ENCODE results near the gene AMOTL2.

Gene AMOTL2

DNA sequence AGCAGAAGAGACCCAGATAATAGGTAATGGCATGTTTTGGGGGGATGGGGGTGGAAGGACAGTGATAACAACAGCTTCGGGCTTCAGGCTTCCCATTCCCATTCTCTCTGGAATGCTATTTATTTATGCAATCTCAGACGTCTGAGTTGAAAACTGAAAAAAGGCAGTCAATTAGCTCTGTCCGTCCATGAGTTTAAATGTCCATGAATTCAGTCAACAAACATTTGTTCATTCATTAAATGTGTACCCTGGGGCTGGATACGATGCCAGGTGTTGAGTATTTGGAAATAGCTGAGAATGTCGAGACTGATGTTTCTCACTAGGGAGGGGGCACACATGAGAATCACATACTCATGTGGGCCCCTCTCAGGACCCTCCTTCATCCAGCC, 42.4 kb downstream of the AMOTL2 start:
- DNase-seq, result no peak

DNA sequence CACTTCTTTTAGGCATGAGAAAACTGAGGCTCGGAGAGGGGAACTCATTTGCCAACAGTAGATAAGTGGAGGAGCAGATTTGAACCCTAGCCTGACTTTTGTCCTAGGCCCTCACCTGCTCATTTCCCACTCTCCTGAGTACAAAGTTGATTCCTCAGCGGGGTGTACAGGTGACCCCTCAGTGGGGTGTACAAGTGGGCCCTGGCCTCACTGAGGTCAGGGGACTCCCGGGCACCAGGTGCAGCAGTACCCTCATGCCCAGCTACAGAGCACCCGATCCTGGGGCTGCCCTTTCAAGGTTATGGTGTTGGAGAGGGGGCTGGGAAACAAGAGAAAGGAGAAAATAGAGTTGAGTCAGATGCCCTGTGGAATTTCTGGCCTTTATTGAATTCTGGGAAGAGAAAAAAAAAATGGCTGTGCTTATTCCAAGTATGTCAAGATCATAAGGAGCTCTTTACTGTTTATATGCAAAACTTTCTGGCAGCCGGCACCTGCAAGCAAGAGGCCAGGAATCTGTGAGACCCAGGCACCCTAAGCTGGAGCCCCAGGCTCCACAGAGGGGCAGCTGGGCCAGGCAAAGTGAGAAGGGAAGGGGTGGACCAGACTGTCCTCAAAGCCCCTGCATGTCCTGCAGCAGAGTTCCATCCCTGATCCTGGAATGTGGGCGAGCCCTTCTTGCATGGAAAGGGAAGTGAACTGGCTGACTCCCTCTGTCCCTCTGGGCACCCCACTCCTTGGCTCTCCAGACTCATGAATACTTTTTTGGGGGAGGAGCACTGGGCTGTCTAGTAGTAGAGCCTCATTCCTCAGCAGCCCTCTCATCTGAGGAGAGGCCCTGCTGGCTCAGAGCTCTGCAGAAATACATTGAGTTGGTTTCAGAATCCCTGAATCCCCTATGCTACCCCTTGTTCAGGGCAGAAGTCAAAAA, 43.1 kb downstream of the AMOTL2 start:
- peak; percentile 47 for DNase-seq

DNA sequence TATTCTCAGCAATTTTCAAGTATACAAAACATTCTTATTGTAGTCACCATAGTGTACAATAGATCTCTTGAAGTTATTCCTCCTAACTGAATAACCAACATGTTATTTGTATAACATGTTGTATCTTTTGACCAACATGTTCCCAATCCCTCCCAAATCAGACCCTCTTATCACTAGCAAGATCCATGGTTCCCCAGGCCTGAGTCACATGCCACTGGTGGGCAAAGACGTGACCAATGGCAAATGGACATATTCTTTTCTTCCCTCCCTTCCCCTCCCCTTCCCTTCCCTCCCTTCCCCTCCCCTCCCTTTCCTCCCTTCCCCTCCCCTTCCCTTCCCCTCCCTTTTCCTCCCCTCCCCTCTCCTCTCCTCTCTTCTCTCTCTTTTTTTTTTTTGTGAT, 45.4 kb downstream of the AMOTL2 start:
- no peak for DNase-seq

DNA sequence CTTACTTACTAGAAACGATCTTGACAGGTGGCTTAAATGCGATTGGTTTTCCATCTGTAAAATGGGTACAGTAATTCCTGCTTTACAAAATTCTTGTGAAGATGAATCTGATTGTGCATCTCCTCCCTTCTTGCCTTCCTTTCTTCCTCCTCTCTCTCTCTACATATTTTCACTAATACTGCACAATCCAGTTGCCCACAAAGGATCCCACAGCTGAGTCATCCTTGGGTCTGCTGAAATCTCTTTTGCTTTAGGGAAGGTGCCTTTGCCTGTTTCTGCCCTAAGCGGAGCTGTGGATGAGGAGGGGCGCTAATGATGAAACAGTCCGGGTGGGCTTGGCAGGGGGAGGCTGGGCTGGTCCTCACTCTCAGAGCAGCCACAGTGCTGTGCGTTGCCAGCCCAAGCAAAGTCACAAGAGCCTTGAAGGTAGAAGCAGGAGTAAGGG, 46.1 kb downstream of the AMOTL2 start:
- DNase-seq, result peak; percentile 51

DNA sequence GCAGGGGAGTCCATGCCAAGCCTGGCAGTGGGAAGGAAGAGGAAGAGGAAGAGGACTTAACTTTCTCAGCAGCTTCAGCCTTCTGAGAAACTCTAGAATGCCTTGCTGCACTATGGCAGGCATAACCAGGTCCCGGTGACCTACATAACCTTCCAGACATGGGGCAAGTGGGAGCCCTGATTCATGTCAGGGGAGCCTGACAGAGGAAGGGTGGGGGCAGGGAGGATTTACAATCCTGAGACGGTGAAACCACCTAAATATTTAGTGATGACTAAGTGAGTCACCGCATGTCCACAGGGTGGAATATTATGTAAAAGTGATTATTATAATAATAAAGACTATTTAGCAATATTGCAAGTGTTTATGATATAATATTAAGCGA, 46.7 kb downstream of the AMOTL2 start:
- peak; percentile 36 for DNase-seq

DNA sequence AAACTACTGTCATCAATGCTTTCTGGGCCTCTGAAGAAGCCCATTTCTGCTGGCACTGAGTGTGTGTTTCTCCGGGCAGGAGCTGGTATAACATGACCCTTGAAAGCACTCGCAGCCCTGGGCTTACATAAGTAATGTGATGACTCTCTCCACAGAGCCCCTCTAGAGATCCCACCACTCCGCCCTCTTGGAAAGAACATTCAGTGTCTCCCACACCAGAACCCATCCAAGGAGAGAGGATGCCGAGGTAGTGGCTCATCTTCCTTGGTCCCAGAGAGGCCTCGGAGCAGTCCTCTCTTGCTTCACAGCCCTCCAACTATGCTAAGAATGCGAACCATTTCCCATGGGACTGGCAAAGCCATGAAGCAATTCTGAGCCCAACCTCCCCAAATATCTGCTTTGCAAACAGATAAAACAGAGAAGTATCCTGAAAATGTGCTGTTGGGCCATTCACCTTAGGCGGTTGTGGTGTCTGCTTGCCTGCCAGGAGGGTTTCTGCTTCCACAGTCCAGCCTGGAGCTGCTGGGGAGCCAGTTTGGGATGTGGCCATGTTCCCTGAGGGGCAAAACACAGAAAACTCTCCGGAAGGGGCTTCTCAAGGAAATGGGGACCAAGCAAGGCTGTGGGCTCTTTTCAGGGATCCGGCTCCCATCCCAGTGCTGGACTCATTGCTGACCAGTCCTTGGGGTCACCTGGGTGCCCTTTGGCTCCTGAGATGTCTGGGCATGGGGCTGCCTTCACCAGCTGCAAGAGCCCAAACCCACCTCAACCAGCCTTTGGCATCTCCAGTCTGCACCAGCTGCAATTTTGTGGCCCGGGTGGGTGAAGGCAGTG, 47.3 kb downstream of the AMOTL2 start:
- DNase-seq, result peak; percentile 28

DNA sequence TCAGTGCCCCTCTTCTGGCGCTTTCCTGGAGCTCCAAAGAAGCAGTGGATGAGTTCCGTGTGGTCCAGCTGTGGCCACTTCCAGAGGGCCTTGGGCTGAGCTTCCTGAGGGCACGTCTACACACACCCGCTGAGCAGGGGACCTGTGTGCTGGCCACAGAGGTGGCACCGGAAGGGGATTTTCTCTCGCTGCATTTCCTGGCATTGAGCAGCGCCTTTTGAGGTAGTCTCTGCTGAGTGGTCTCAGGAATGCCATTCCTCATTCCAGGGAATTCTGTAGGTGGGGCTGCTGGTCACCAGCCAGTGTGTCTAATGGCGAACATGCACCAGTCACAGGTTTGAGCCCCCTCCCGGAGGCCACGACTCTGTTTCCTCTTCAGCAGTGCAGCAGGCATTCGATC, 48.1 kb downstream of the AMOTL2 start:
- peak; percentile 33 for DNase-seq

DNA sequence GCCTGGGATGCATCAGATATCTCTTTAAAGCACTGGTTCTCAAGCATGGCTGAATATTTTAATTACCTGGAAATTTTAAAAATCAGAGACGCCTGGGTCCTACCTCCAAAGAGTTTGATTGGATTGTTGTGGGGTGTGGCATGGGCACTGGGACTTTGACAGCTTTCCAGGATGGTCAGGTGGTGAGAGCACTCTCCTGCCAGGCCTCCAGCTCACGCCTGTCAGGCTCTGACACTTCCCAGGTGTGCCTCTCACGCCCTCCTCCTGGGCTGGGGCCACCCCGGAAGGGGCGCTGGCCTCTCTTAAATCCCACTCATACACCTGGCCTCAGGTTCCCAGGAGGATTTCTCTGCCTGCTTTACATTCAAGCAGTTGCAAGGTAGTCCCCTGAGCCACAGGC, 48.5 kb downstream of the AMOTL2 start:
- peak; percentile 36 for DNase-seq

DNA sequence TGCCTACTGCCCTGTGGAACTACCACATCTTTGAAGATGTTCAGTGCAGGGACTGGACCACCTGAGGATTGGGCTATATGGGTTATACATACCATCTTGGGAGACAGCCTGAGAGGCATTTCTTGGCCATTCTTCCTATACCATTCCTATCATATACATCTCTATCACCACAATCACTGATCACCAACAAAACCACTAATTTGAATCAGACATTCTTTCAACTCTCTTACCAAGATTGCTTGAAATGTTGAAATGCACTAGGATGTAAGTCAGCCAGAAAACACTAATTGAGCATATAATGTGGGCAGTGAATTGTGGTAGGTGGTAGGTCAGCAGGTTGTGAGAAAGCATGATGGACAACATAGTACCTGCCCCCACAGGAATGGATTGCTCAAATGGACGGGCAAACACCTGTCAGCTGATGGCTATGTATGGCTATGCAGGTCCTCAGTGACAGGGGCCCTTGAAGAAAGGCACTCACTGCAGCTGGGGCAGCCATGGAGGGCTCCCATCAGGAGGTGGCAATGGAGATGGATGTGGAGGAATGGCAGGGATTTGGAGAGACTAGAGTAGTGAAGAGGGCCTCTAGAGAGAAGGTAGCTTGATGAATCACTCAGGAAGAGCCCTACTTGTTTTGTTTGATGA, 49.1 kb downstream of the AMOTL2 start:
- DNase-seq, result peak; percentile 44

DNA sequence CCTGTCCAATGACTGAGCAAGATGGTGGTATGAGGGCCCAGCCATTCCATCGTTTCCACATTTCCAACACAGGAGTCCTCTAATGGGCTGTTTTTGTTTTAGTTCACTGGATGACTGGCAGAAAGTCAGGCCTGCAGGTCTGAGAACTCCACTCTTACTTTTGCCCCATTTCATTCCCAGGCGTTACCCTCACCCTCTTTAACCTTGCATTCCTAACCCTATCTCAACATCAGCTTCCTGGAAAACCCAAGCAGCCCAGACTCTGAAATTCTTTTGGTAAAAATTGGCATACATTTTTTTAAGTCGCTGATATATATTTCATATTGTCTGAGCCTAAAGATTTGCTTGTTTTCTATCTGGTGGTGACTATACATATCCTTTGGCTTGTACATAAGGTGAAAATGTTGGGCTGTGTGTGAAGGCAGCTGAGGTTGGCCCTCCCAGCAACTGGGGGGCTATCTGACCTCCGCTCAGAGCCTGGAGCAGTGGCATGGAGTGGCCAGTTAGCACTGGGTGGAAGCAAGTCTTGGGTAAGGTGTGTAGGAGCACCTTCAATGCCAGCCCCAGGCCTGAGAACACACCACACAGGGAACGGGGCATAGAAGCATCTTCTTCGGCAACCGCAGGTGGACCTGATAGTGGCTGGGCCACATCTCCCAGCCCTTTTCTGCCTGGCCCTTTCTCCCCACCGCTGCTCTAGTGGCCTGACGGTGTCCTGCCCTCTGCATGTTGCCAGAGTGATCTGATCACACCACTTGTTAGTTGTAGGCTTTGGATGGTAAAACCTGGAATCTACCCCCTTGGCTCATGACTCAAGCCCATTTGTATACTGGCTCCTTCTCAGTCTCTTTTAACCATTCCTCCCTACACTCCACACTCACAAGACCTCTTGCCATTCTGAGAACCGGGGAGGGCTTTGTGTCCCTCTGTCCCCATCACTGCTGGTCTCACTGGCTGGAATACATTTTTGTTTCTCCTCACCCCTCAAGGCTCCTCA, 50.0 kb downstream of the AMOTL2 start:
- DNase-seq, result peak; percentile 39

DNA sequence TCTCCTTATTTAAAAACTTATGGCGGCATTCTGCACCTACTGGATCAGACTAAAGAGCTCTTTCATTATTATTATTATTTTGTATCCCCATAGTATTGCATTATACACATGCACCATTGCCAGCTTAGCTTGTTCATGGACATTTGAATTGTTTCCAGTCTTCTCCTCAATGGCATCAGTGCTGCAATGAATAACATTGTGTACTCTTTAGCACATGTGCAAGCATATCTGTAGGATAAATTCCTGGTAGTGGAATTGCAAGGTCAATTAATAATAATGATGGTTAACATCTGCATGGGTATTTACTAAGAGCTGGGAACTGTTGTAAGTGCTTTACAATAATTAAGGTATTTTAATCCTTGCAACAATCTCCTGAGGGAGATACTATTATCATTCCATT, 52.0 kb downstream of the AMOTL2 start:
- DNase-seq, result no peak

DNA sequence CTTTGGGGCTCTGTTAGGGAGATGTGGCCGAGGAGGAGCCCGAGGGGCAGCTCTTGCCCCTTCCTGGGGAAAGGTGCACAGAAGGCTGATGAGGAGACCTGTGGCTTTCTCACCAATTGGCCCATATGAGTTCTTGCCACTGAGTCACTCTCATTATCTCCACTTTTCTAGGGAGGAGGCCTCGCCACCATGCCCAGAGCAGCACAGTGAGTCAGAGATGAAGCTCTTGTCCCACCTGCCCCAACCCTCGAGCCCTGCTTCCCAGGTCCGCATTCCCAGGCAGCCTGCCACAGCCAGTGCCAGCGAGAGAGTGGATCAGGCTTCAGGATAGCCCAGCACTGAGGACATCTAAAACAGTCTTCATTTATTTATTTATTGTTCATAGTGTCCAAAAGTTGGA, 53.5 kb downstream of the AMOTL2 start:
- DNase-seq, result no peak

DNA sequence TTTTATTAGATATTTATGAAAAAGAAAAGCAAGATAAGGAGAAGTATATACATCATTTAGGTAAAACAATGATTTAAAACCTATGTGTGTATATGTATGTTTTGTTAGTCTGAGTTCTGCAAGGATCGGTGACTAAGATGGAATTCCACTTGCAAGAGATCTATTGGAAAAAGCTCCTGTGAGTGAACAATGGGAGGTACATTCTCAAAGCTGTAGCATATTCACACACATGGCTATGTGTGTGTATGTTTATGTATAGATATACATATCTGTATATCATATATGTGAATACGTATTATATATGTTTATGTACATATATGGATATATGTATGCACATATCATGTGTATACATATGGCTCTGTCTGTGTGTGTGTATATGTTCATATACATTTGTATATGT, 54.3 kb downstream of the AMOTL2 start:
- no peak for DNase-seq

DNA sequence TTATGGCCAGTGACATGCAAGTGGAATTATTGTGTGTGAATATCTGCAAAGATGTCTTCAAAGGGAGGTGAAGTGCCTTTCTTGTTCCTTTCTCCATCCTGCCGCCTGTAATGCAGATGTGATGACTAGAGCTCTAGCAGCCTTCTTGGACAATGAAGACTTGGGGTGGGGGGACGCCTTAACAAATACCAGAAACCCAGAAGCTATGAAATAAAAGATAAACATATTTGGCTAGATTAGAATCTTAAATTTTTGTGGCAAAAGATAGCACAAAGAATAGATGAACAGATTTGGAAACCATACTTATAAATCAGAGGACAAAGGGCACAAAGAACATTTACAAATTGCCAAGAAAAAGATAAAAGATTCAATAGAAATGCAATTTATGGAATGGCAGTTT, 56.1 kb downstream of the AMOTL2 start:
- DNase-seq, result no peak

DNA sequence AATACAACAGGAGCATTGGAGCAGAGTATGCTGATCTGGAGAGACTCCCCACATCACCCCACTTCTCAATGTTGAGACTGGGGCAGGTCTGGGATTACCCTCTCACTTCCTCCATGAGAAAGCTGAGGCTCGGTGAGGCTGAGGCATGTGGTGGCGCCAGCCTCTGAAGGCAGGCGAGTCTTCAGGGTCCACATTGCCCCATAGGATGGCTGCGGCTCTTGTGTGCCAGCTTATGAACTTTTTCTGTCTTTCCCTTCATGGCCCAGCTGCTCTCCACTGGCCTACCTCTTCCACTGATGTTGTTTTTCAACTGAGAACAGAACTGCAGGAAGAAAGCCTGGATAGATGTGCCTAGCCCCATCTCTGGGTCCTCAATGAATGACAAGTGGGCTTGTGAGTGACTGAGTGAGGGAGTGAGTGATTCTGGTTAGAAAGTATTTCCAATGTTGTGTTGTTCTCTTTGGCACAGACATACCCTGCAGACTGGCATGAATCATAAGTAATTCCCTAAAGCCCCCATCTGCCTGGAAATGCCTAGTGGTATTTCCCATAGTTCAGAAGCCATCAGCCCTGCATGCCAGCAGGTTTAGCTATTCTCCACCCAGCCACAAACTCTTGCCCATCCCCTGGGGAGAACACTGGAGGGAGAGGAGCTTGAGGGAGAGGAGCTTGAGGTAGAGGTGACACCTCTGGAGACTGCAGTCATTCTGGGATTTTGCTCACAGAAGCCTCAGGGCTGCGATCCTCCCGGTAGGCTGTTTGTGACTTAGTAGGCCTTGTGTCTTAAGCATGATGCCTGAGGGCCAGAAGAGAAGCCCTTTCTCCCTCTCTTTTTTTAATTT, 56.9 kb downstream of the AMOTL2 start:
- no peak for DNase-seq

DNA sequence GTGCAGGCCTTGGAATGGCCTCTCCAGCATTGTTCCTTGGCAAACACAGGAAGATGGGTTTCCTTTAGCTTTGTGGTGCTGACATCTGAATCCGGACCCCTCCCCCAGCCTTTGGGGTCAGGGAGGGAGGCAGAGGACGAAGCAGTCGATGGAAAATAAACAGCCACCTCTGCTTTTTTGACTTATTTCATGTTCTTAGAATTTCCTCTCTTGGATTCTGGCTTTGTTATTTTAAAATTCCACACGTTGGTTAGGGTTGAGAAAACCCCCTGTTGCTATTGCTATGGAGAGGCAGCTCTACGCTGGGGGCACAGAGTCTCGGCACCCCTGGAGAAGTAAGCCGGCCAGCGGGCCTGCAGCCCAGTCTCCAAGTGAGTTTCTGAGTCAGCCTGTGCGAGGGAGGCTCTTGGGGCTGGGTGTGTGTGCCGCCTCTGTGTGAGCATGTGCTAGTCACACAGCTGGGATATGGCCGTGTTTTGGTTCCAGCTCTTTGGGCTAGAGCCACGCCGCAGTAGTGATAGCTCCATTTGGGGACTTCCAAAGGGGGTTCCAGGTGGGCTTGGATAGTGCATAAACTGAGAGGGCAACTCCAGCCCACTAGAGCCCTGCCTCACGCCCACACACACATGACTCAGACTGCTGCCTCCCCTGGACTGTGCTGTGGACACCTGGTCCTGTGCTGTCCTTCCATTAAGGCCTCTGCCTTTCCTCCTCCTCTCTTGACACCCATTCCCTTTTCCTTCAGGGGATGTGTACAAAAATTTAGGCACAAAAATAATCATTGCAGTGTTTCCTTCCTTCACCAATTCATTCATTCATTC, 58.8 kb downstream of the AMOTL2 start:
- no peak for DNase-seq

DNA sequence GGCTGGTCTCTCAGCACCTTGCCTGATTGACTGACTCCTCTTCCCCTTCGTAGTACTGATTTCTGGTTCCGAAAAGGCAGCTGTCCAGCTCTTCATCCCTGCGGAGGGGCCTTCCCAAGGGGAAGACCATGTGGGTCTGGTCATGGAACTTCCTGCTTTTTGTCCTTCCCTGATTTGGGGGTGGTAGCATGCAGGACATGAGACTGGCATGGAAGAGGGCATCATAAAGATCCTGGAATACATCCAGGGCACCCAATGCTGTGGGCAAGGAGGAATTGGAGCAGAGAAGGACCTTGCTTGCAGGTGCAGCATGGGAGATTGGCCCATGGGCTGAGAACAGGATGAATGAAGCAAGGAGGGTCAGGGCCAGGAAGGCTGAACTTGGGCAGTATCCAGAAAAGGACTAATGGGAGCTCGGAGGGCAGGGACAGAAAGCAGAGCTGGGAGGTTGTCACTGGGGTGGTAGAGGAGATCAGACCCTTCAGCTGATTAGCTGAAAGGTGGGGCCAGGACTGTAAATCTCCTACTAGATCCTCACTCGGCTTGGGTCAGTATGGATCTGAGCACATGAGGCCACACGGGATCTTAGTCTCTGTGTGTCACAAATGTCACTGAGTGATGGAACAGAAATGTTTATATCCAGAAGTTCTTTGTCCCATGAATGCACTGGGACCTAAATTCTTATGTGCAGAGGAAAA, 59.5 kb downstream of the AMOTL2 start:
- no peak for DNase-seq

DNA sequence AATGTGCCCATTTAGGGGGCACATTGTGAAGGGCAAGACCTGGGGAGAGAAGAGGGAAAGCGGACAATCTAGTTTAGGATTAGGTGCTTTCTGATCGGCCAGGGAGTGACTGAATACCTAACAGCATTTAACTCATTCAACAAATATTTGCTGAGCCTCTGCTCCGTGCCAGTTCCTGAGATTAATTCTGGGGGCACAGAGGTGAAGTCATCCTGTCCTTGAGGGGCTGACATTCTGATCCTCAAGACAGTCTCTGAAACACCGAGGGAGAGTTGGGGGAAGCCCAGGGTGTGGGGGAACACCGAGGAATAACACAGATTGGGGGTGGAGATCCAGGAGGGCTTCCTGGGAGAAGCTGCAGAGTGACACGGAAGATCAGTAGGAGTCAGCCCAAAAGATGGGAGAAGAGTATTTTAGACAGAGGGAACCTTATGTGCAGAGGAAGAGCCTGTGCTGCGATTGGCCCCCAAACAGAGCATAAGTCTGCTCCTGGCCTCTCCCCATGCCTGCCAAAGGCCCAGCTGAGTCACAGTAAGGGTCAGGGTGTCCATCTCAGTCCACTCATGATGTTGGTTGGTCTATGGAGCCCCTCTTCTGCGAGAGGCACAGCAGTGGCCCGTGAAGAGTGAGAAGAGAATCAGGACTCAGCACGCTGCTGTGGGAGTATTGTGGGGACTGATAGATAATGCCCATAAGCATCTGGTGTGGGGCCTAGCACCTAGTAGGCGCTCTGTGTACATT, 60.2 kb downstream of the AMOTL2 start:
- DNase-seq, result no peak
